ENCODE results near the gene SH3RF3.

SH3RF3 gene

GRCh38 chr2:109129921-109130722, 1.1 kb downstream of the SH3RF3 start:
- H3K4me3 ChIP-seq (ENCODE audit: control insufficient read depth, low read depth, low read length) = peak overlapping the region; percentile 78
- no peak for TF ChIP-seq CTCF (IDR thresholded peaks at IDR 0.05; ENCODE audit: control insufficient read depth, insufficient read depth, low read depth, low read length, missing control alignments)
- no peak for DNase-seq (ENCODE audit: low read depth)

DNA sequence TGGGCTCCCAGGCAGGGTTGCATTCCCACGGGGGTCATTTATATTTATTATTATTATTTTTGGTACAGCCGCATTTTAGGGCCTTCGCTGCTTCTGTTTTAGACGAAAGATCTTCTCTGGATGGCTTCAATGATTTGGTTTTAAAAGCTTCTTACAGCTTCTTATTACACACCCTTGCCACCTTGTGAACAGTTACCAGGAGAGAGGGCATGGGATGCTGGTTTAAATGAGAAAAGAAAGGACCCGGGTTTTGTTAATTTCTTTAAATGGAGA, 1.7 kb downstream of the SH3RF3 start:
- DNase-seq (ENCODE audit: low read depth) = no peak
- H3K4me3 ChIP-seq (ENCODE audit: control insufficient read depth, low read depth, low read length) = peak overlapping the region; percentile 78
- TF ChIP-seq CTCF (IDR thresholded peaks at IDR 0.05; ENCODE audit: control insufficient read depth, insufficient read depth, low read depth, low read length, missing control alignments) = no peak

DNA sequence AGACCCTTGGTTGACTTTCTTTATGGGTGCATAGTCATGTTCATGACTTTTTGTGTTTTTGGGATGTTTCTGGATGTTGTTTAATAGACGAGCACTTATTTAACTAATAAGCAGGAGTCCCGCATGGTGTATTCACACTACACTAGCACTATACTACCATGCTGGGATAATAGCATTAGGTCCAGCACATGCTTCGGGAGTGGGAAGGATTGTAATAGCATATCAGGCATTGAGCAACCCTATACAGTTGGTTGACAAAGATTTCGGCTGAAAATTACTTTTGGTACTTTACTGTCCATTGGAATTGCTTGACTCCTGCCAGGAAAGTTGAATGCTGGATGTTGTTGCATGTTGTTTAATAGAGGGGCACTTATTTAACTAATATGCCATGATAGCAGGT, 2.8 kb downstream of the SH3RF3 start:
- H3K4me3 ChIP-seq (ENCODE audit: control insufficient read depth, low read depth, low read length) = no peak overlapping the region
- TF ChIP-seq CTCF (IDR thresholded peaks at IDR 0.05; ENCODE audit: control insufficient read depth, insufficient read depth, low read depth, low read length, missing control alignments) = no peak
- DNase-seq (ENCODE audit: low read depth) = no peak

DNA sequence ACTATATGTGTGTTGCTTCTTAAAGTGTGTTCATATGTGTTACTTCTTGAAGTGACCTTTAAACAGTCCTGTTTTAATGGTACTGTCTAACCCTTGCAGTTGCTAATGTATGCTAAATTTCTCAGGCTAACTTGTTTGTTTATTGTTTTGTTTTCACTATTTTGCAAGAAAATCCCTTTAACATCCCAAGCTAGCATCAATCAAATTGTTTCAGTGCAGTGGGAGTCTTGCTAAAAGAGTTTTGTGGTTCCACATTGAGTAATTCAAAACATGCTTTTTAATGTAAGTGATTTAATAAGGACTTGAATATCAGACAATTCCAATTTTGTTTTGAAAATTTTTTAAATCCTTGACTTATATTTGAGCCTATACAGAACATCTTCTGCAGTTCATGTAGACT, 3.6 kb downstream of the SH3RF3 start:
- no peak for TF ChIP-seq CTCF (IDR thresholded peaks at IDR 0.05; ENCODE audit: control insufficient read depth, insufficient read depth, low read depth, low read length, missing control alignments)
- no peak for DNase-seq (ENCODE audit: low read depth)

DNA sequence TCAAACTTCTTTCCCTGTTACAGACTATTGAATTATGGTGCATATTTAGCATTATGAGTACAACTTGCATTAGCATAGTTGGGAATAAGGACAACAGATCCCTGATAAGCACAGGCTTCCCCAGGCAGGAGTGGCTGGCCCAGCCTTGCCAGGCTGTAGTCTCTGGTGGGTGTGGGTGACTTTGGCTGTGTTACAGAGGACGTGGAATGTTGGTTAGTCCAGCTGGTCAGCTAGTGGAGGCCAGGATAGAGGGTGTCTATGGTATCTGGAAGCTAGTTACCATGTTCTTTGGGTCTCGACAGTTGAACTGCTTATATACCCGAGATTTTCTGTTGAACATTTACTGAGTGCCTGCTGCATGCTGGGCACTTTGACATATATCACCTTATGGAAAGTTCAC, 4.7 kb downstream of the SH3RF3 start:
- H3K4me3 ChIP-seq (ENCODE audit: control insufficient read depth, low read depth, low read length) = no peak overlapping the region
- no peak for TF ChIP-seq CTCF (IDR thresholded peaks at IDR 0.05; ENCODE audit: control insufficient read depth, insufficient read depth, low read depth, low read length, missing control alignments)
- DNase-seq (ENCODE audit: low read depth) = no peak

More for the DNA sequence above, 3.6 kb downstream of the SH3RF3 start:
- H3K4me3 ChIP-seq (ENCODE audit: control insufficient read depth, low read depth, low read length) = no peak overlapping the region

- H3K4me3 ChIP-seq (ENCODE audit: control insufficient read depth, low read depth, low read length) = no peak overlapping the region
- no peak for DNase-seq (ENCODE audit: low read depth)
- TF ChIP-seq CTCF (IDR thresholded peaks at IDR 0.05; ENCODE audit: control insufficient read depth, insufficient read depth, low read depth, low read length, missing control alignments) = no peak
Observed at GRCh38 chr2:109134741-109135358, 5.8 kb downstream of the SH3RF3 start.
